ENCODE measurements around the gene EDEM3. TPM values are rescaled to one million over a fixed set of nuclear protein-coding genes. Genes with fewer than 3 reads are reported as not detected.

The EDEM3 gene
- total and polyA plus RNA-seq, 7 experiments from 2014 or later = 9.3 to 55.9 (median 29.5) TPM

- no peak for ATAC-seq
- H3K27ac ChIP-seq (ENCODE audit: low read depth, low read length) = peak overlapping the region; percentile 91
- Mint-ChIP-seq H3K4me1 (peaks cover 21 to 58% (median 53%) of the 10 kb centered on the region in 7 donors), H3K9me3 (no peaks in the 10 kb centered on the region), H3K36me3 (peaks cover 0 to 9% (median 0%) of the 10 kb centered on the region in 5 donors), H3K27me3 (peaks cover 0 to 12% (median 0%) of the 10 kb centered on the region in 5 donors), H3K27ac (peak overlapping the region; percentile 71 to 97 (median 93)), H3K4me3 (peak overlapping the region; percentile 87 to 96 (median 94))
- peaks cover 0 to 8% (median 0%) of the 10 kb centered on the region in 3 experiments for H3K36me3 ChIP-seq (ENCODE audit: control insufficient read depth in 2 of 3, insufficient read depth in 3 of 3, low read length in 3 of 3)
- H3K4me3 ChIP-seq (ENCODE audit: low read length) = peak overlapping the region; percentile 84
- intact Hi-C loops (cut with micrococcal nuclease) = loop anchor here (1.0 to 10.0 kb wide), 14 partner anchors 11 to 1965 kb away; partner anchors contain the start of genes ODR4 (in 2 of the 2), TPR (in 2 of the 2), ARPC5 (in 1 of the 2) and IVNS1ABP (in 1 of the 2)
- DNase-seq = peak in 6 of 9 donors; percentile 13 to 59 (median 18)
- H3K4me1 ChIP-seq (ENCODE audit: control insufficient read depth in 2 of 2, insufficient read depth in 2 of 2, low read length in 2 of 2) = peaks cover 9 to 13% of the 10 kb centered on the region in 2 donors
- no peaks in the 10 kb centered on the region for H3K9me3 ChIP-seq (ENCODE audit: control insufficient read depth in 2 of 3, low read length in 3 of 3)
- ChIA-PET POLR2A (interaction anchor here (0.7 to 2.9 kb wide), 13 partner anchors 8 to 1622 kb away, joined by 3 to 19 read pairs (median 3); partner anchors contain the start of genes ODR4, SWT1, TPR and TRMT1L), CTCF (interaction anchor here (0.7 kb wide), 1 partner anchor 83 kb away, joined by 6 read pairs; no protein-coding TSS in a partner anchor)
- no peaks in the 10 kb centered on the region for H3K27me3 ChIP-seq (ENCODE audit: control insufficient read depth in 2 of 2, insufficient read depth in 2 of 2, low read length in 2 of 2)
Measured at GRCh38 chr1:184753608-184754475, 816 bp downstream of the EDEM3 start.

DNA sequence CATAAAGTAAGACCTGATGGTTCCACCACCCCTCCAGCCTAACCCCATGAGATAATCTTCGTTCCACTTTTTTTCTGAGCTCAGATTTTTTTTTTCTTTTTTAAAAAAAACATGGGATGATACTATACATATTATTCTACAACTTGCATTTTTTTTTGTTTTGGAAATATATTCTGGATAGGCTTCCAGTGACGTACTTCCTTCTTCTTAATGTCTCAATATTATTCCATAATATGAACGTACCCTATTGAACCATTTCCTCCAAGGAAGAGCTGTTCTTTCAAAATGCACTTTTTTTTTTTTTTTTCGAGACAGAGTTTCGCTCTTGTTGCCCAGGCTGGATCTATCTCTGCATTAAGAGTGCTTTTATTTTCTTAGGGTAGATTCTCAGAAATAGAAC, 1.5 kb downstream of the EDEM3 start:
- Histone ChIP-seq H3K4me3 (ENCODE audit: low read length) (peak overlapping the region; percentile 84), H3K4me1 (ENCODE audit: control insufficient read depth in 2 of 2, insufficient read depth in 2 of 2, low read length in 2 of 2) (peaks cover 9 to 13% of the 10 kb centered on the region in 2 donors), H3K9me3 (ENCODE audit: control insufficient read depth in 2 of 3, low read length in 3 of 3) (no peaks in the 10 kb centered on the region), H3K27me3 (ENCODE audit: control insufficient read depth in 2 of 2, insufficient read depth in 2 of 2, low read length in 2 of 2) (no peaks in the 10 kb centered on the region), H3K27ac (ENCODE audit: low read depth, low read length) (no peak overlapping the region), H3K36me3 (ENCODE audit: control insufficient read depth in 2 of 3, insufficient read depth in 3 of 3, low read length in 3 of 3) (peaks cover 0 to 8% (median 0%) of the 10 kb centered on the region in 3 experiments)
- DNase-seq (no peak), ATAC-seq (no peak)
- Mint-ChIP-seq H3K4me1 (peaks cover 21 to 60% (median 53%) of the 10 kb centered on the region in 7 donors), H3K36me3 (peaks cover 0 to 9% (median 0%) of the 10 kb centered on the region in 5 donors), H3K27ac (peak overlapping the region in 8 of 9 donors; percentile 71 to 97 (median 92)), H3K4me3 (peak overlapping the region; percentile 87 to 96 (median 94)), H3K9me3 (no peaks in the 10 kb centered on the region), H3K27me3 (peaks cover 0 to 12% (median 0%) of the 10 kb centered on the region in 5 donors)
- ChIA-PET CTCF (interaction anchor here (0.7 to 0.8 kb wide), 2 partner anchors 10 to 84 kb away, joined by 3 to 6 read pairs; no protein-coding TSS in a partner anchor), POLR2A (interaction anchor here (0.6 to 2.9 kb wide), 5 partner anchors 10 to 1575 kb away, joined by 3 to 16 read pairs (median 4); no protein-coding TSS in a partner anchor)
- intact Hi-C loops (cut with micrococcal nuclease) = loop anchor here (5.0 to 10.0 kb wide), 2 partner anchors 796 to 1552 kb away; no protein-coding TSS in a partner anchor

DNA sequence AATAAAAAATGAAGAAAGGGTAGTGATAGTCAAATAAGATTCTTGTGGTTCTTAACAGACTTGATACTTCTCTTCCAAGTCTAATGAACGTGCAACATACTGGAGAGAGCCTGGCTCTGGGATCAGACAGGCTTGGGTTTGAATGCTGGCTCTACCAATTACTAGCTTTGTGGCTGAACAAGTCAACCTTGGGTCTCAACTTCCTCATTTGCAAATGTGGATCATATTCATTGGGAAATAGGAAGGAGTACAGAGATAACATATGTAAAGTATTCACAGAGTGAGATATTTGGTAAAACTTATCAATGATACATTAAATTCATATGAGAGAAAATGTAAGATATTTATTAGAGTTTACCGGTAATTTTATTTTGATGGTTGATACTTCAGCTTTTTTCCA, 2.0 kb downstream of the EDEM3 start:
- Mint-ChIP-seq H3K4me3 (peak overlapping the region; percentile 87 to 96 (median 94)), H3K4me1 (peaks cover 21 to 63% (median 54%) of the 10 kb centered on the region in 7 donors), H3K27me3 (peaks cover 0 to 11% (median 0%) of the 10 kb centered on the region in 5 donors), H3K27ac (peak overlapping the region in 8 of 9 donors; percentile 71 to 97 (median 92)), H3K9me3 (no peaks in the 10 kb centered on the region), H3K36me3 (peaks cover 0 to 9% (median 0%) of the 10 kb centered on the region in 5 donors)
- peaks cover 0 to 8% (median 0%) of the 10 kb centered on the region in 3 experiments for H3K36me3 ChIP-seq (ENCODE audit: control insufficient read depth in 2 of 3, insufficient read depth in 3 of 3, low read length in 3 of 3)
- H3K27me3 ChIP-seq (ENCODE audit: control insufficient read depth in 2 of 2, insufficient read depth in 2 of 2, low read length in 2 of 2) = no peaks in the 10 kb centered on the region
- ChIA-PET CTCF (interaction anchor here (0.6 to 0.8 kb wide), 2 partner anchors 9 to 219 kb away, joined by 3 read pairs; no protein-coding TSS in a partner anchor), POLR2A (interaction anchor here (0.6 to 2.9 kb wide), 4 partner anchors 9 to 1574 kb away, joined by 3 to 16 read pairs (median 4); no protein-coding TSS in a partner anchor)
- no peak for ATAC-seq
- H3K4me3 ChIP-seq (ENCODE audit: low read length) = no peak overlapping the region
- intact Hi-C loops (cut with micrococcal nuclease) = loop anchor here (5.0 to 10.0 kb wide), 2 partner anchors 795 to 1552 kb away; no protein-coding TSS in a partner anchor
- no peak overlapping the region for H3K27ac ChIP-seq (ENCODE audit: low read depth, low read length)
- no peaks in the 10 kb centered on the region for H3K9me3 ChIP-seq (ENCODE audit: control insufficient read depth in 2 of 3, low read length in 3 of 3)
- DNase-seq = no peak
- peaks cover 9 to 13% of the 10 kb centered on the region in 2 donors for H3K4me1 ChIP-seq (ENCODE audit: control insufficient read depth in 2 of 2, insufficient read depth in 2 of 2, low read length in 2 of 2)

DNA sequence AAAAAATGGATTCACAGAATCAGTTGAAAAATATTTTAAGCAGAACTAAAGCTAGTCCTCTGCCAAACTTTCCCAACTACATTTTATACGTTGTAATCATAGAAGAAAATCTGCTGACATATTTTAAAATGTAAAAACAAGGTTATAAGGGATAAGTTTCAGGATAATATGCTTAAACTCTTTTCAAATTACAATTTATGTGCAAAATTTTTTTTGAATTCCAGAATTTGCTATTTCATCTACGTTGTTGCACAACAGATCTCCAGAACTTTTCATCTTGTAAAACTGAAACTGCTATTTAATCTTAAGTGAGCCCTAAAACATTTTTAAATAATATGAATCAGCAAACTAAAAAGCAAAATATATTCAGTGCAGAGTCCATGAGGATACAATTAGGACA, 5.9 kb downstream of the EDEM3 start:
- Histone ChIP-seq H3K27ac (ENCODE audit: low read depth, low read length) (no peak overlapping the region), H3K27me3 (ENCODE audit: control insufficient read depth in 2 of 2, insufficient read depth in 2 of 2, low read length in 2 of 2) (no peaks in the 10 kb centered on the region), H3K4me3 (ENCODE audit: low read length) (no peak overlapping the region), H3K36me3 (ENCODE audit: control insufficient read depth in 2 of 3, insufficient read depth in 3 of 3, low read length in 3 of 3) (no peaks in the 10 kb centered on the region), H3K4me1 (ENCODE audit: control insufficient read depth in 2 of 2, insufficient read depth in 2 of 2, low read length in 2 of 2) (peaks cover 22 to 37% of the 10 kb centered on the region in 2 donors), H3K9me3 (ENCODE audit: control insufficient read depth in 2 of 3, low read length in 3 of 3) (no peaks in the 10 kb centered on the region)
- Mint-ChIP-seq H3K27me3 (no peaks in the 10 kb centered on the region), H3K9me3 (no peaks in the 10 kb centered on the region), H3K27ac (peak overlapping the region in 2 of 9 donors; percentile 14 to 54), H3K36me3 (peaks cover 0 to 22% (median 7%) of the 10 kb centered on the region in 5 donors), H3K4me3 (peak overlapping the region in 2 of 10 donors; percentile 6 to 35), H3K4me1 (peaks cover 28 to 86% (median 74%) of the 10 kb centered on the region in 7 donors)
- ChIA-PET CTCF (interaction anchor here (0.7 to 0.9 kb wide), 2 partner anchors 490 to 819 kb away, joined by 3 read pairs; no protein-coding TSS in a partner anchor), POLR2A (interaction anchor here (0.7 to 0.9 kb wide), 2 partner anchors 55 to 532 kb away, joined by 3 to 4 read pairs; no protein-coding TSS in a partner anchor)
- no peak for ATAC-seq
- no peak for DNase-seq
- intact Hi-C loops (cut with micrococcal nuclease) = loop anchor here in 1 of 2 donors (5.0 kb wide), 1 partner anchor 1869 kb away; no protein-coding TSS in a partner anchor

DNA sequence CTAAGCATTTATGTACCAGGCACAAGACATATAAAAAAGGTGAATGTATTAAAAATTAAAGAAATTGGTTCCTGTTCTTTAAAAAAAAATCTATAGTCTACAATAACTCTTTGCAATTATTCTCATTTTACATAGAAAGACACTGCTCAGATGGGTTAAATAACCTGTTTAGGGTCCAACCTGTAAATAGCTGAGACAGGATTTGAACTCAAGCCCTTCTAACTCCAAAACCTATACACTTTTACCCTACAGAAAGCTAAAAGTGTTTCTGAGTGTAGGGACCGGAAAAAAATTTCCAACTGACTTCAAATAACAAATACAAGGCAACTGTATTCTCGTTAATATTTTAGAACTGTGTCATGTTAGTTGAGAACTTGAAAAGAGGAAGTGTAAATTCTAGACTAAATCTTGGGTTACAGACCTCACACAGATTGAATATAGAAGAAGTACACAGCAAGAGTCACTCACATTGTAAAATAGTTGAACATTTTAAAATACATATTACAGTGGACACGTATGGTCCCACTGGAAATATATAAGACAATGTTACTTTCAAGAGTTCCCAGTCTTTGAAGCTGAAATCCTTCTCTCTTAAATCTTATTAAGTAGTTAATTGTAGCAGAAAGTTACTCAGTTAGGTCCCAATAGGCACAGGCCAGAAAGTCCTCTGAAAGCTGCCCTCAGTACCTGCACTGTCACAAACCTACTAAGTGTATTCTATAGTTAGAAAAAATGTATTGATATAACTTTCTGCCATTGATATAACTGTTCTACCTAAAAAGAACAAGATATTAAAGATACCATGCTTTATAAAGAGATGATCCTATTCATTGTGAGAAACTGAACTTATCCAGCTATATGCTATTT, 7.3 kb downstream of the EDEM3 start:
- intact Hi-C loops (cut with micrococcal nuclease) = loop anchor here in 1 of 2 donors (5.0 kb wide), 1 partner anchor 1870 kb away; no protein-coding TSS in a partner anchor
- peak overlapping the region in 8 of 9 donors; percentile 66 to 94 (median 86) for H3K27ac Mint-ChIP-seq
- H3K27me3 Mint-ChIP-seq = no peaks in the 10 kb centered on the region
- peaks cover 0 to 21% (median 7%) of the 10 kb centered on the region in 5 donors for H3K36me3 Mint-ChIP-seq
- H3K4me1 Mint-ChIP-seq = peaks cover 27 to 87% (median 74%) of the 10 kb centered on the region in 7 donors
- ATAC-seq = peak; percentile 19
- Histone ChIP-seq H3K9me3 (ENCODE audit: control insufficient read depth in 2 of 3, low read length in 3 of 3) (no peaks in the 10 kb centered on the region), H3K4me3 (ENCODE audit: low read length) (no peak overlapping the region), H3K27ac (ENCODE audit: low read depth, low read length) (no peak overlapping the region), H3K4me1 (ENCODE audit: control insufficient read depth in 2 of 2, insufficient read depth in 2 of 2, low read length in 2 of 2) (peaks cover 26 to 36% of the 10 kb centered on the region in 2 donors), H3K27me3 (ENCODE audit: control insufficient read depth in 2 of 2, insufficient read depth in 2 of 2, low read length in 2 of 2) (no peaks in the 10 kb centered on the region), H3K36me3 (ENCODE audit: control insufficient read depth in 2 of 3, insufficient read depth in 3 of 3, low read length in 3 of 3) (no peaks in the 10 kb centered on the region)
- H3K4me3 Mint-ChIP-seq = no peak overlapping the region
- ChIA-PET POLR2A (interaction anchor here (0.5 to 0.6 kb wide), 2 partner anchors 8 to 30 kb away, joined by 3 to 4 read pairs; no protein-coding TSS in a partner anchor), CTCF (interaction anchor here (1.3 kb wide), 1 partner anchor 58 kb away, joined by 4 read pairs; no protein-coding TSS in a partner anchor)
- no peaks in the 10 kb centered on the region for H3K9me3 Mint-ChIP-seq
- no peak for DNase-seq

All from naive thymus-derived CD4-positive, alpha-beta T cell (primary cell).